ENCODE results near the gene TMEM95. TPM values are rescaled to one million over a fixed set of nuclear protein-coding genes. Genes with fewer than 3 reads are reported as not detected.

TMEM95 gene
- total and polyA plus RNA-seq, 2 donors = not detected

- no peaks in the 10 kb centered on the region for H3K36me3 ChIP-seq (ENCODE audit: insufficient read depth)
- no peaks in the 10 kb centered on the region for H3K4me1 ChIP-seq (ENCODE audit: insufficient read depth)
- no peak for DNase-seq (ENCODE audit: extremely low spot score)
- WGBS = 79% methylated on average over 18 of the region's 18 CpGs
- H3K27ac ChIP-seq (ENCODE audit: low read depth) = no peak overlapping the region
- no peak overlapping the region for H3K4me3 ChIP-seq (ENCODE audit: low read depth, low read length)
These were observed 8.0 kb upstream of the TMEM95 start for GRCh38 chr17:7346761-7347614.

GRCh38 chr17:7347630-7348477 lies 7.1 kb upstream of the TMEM95 start:
- Histone ChIP-seq H3K4me3 (ENCODE audit: low read depth, low read length) (no peak overlapping the region), H3K4me1 (ENCODE audit: insufficient read depth) (no peaks in the 10 kb centered on the region), H3K27ac (ENCODE audit: low read depth) (no peak overlapping the region), H3K36me3 (ENCODE audit: insufficient read depth) (no peaks in the 10 kb centered on the region)
- 59% methylated on average over 19 of the region's 19 CpGs for WGBS
- no peak for DNase-seq (ENCODE audit: extremely low spot score)

- no peak for DNase-seq (ENCODE audit: extremely low spot score)
- 64% methylated on average over 19 of the region's 19 CpGs for WGBS
- no peaks in the 10 kb centered on the region for H3K36me3 ChIP-seq (ENCODE audit: insufficient read depth)
- H3K27ac ChIP-seq (ENCODE audit: low read depth) = no peak overlapping the region
- H3K4me1 ChIP-seq (ENCODE audit: insufficient read depth) = no peaks in the 10 kb centered on the region
- no peak overlapping the region for H3K4me3 ChIP-seq (ENCODE audit: low read depth, low read length)
These were observed 6.3 kb upstream of the TMEM95 start for GRCh38 chr17:7348478-7349242.

GRCh38 chr17:7351665-7352502 lies 3.1 kb upstream of the TMEM95 start, which contains the start of gene KCTD11:
Gene KCTD11 (plus strand): TSS chr17:7352162.
- peak; percentile 60 for DNase-seq (ENCODE audit: extremely low spot score)
- Histone ChIP-seq H3K4me1 (ENCODE audit: insufficient read depth) (peaks cover 2% of the 10 kb centered on the region), H3K4me3 (ENCODE audit: low read depth, low read length) (peak within 1 kb of the TSS; percentile 75), H3K27ac (ENCODE audit: low read depth) (peak within 1 kb of the TSS; percentile 98), H3K36me3 (ENCODE audit: insufficient read depth) (no peaks in the 10 kb centered on the region)
- WGBS = under 1% methylated on average over 91 of the region's 91 CpGs

- WGBS = 31% methylated on average over 10 of the region's 10 CpGs
- H3K4me1 ChIP-seq (ENCODE audit: insufficient read depth) = peaks cover 2% of the 10 kb centered on the region
- no peaks in the 10 kb centered on the region for H3K36me3 ChIP-seq (ENCODE audit: insufficient read depth)
- H3K27ac ChIP-seq (ENCODE audit: low read depth) = peak overlapping the region; percentile 91
- peak overlapping the region; percentile 75 for H3K4me3 ChIP-seq (ENCODE audit: low read depth, low read length)
- no peak for DNase-seq (ENCODE audit: extremely low spot score)
These were observed 2.5 kb upstream of the TMEM95 start for GRCh38 chr17:7352503-7352889.

- peaks cover 2% of the 10 kb centered on the region for H3K4me1 ChIP-seq (ENCODE audit: insufficient read depth)
- peak overlapping the region; percentile 75 for H3K4me3 ChIP-seq (ENCODE audit: low read depth, low read length)
- DNase-seq (ENCODE audit: extremely low spot score) = no peak
- no peak overlapping the region for H3K27ac ChIP-seq (ENCODE audit: low read depth)
- H3K36me3 ChIP-seq (ENCODE audit: insufficient read depth) = no peaks in the 10 kb centered on the region
- whole genome bisulfite sequencing = 88% methylated on average over 37 of the region's 37 CpGs
These were observed 1.9 kb upstream of the TMEM95 start for GRCh38 chr17:7352910-7353635.

- peak; percentile 42 for DNase-seq (ENCODE audit: extremely low spot score)
- peaks cover 2% of the 10 kb centered on the region for H3K4me1 ChIP-seq (ENCODE audit: insufficient read depth)
- no peak overlapping the region for H3K4me3 ChIP-seq (ENCODE audit: low read depth, low read length)
- WGBS = 61% methylated on average over 9 of the region's 9 CpGs
- H3K27ac ChIP-seq (ENCODE audit: low read depth) = no peak overlapping the region
- no peaks in the 10 kb centered on the region for H3K36me3 ChIP-seq (ENCODE audit: insufficient read depth)
These were observed 603 bp upstream of the TMEM95 start for GRCh38 chr17:7354262-7354843.

- Histone ChIP-seq H3K4me1 (ENCODE audit: insufficient read depth) (peaks cover 2% of the 10 kb centered on the region), H3K27ac (ENCODE audit: low read depth) (no peak overlapping the region), H3K4me3 (ENCODE audit: low read depth, low read length) (no peak overlapping the region), H3K36me3 (ENCODE audit: insufficient read depth) (no peaks in the 10 kb centered on the region)
- no peak for DNase-seq (ENCODE audit: extremely low spot score)
- whole genome bisulfite sequencing = 77% methylated on average over 8 of the region's 8 CpGs
These were observed 617 bp downstream of the TMEM95 start for GRCh38 chr17:7355573-7355972.

GRCh38 chr17:7356072-7356549 lies 1.2 kb downstream of the TMEM95 start:
- no peak for DNase-seq (ENCODE audit: extremely low spot score)
- Histone ChIP-seq H3K4me3 (ENCODE audit: low read depth, low read length) (no peak overlapping the region), H3K27ac (ENCODE audit: low read depth) (no peak overlapping the region), H3K36me3 (ENCODE audit: insufficient read depth) (no peaks in the 10 kb centered on the region), H3K4me1 (ENCODE audit: insufficient read depth) (peaks cover 2% of the 10 kb centered on the region)
- WGBS = 10% methylated on average over 12 of the region's 12 CpGs

- no peak overlapping the region for H3K27ac ChIP-seq (ENCODE audit: low read depth)
- WGBS = 60% methylated on average over 8 of the region's 8 CpGs
- no peaks in the 10 kb centered on the region for H3K36me3 ChIP-seq (ENCODE audit: insufficient read depth)
- H3K4me3 ChIP-seq (ENCODE audit: low read depth, low read length) = no peak overlapping the region
- H3K4me1 ChIP-seq (ENCODE audit: insufficient read depth) = peaks cover 2% of the 10 kb centered on the region
- no peak for DNase-seq (ENCODE audit: extremely low spot score)
These were observed 1.8 kb downstream of the TMEM95 start for GRCh38 chr17:7356756-7357155.

- H3K4me3 ChIP-seq (ENCODE audit: low read depth, low read length) = no peak overlapping the region
- 68% methylated on average over 2 of the region's 2 CpGs for WGBS
- no peaks in the 10 kb centered on the region for H3K36me3 ChIP-seq (ENCODE audit: insufficient read depth)
- no peak for DNase-seq (ENCODE audit: extremely low spot score)
- peaks cover 2% of the 10 kb centered on the region for H3K4me1 ChIP-seq (ENCODE audit: insufficient read depth)
- H3K27ac ChIP-seq (ENCODE audit: low read depth) = no peak overlapping the region
These were observed 2.4 kb downstream of the TMEM95 start for GRCh38 chr17:7357381-7357780.

- no peak overlapping the region for H3K4me3 ChIP-seq (ENCODE audit: low read depth, low read length)
- no peaks in the 10 kb centered on the region for H3K4me1 ChIP-seq (ENCODE audit: insufficient read depth)
- H3K36me3 ChIP-seq (ENCODE audit: insufficient read depth) = no peaks in the 10 kb centered on the region
- H3K27ac ChIP-seq (ENCODE audit: low read depth) = no peak overlapping the region
- WGBS = 75% methylated on average over 3 of the region's 3 CpGs
- no peak for DNase-seq (ENCODE audit: extremely low spot score)
These were observed 7.0 kb downstream of the TMEM95 start for GRCh38 chr17:7361906-7362305.
